SK-N-SH treated with all-trans-retinoic acid at 6 μM for 48 hours (cell line): ENCODE data around the gene MRTFA.
A peak's percentile ranks its signal among the peaks of the same experiment; 100 is the strongest.

Experiments used
- ATAC-seq: fragments of 200-7000 bp; cut with Tn5 transposase; 3 replicates; pipeline ENCODE4 v1.9.1; 2020; ENCODE audit warnings: mild to moderate bottlenecking, moderate library complexity
- BACH2 ChIP-seq: fragments of 250-450 bp; sonication (Bioruptor Pico); IDR thresholded peaks from 2 replicates; pipeline ENCODE4 v1.9.0; 2021; ENCODE audit warnings: mild to moderate bottlenecking, borderline replicate concordance
- CSDC2 ChIP-seq: fragments of 250-450 bp; sonication (Bioruptor Pico); IDR thresholded peaks from 2 replicates; pipeline ENCODE4 v1.5.0; 2020; ENCODE audit warnings: mild to moderate bottlenecking, moderate library complexity
- ESRRG ChIP-seq: fragments of 250-450 bp; sonication (Bioruptor Pico); IDR thresholded peaks from 2 replicates; pipeline ENCODE4 v1.6.1; 2021; ENCODE audit warnings: mild to moderate bottlenecking
- GLIS3 ChIP-seq: fragments of 250-450 bp; sonication (Bioruptor Pico); IDR thresholded peaks from 2 replicates; pipeline ENCODE4 v1.5.0; 2020; ENCODE audit warnings: mild to moderate bottlenecking, moderate library complexity
- ISL1 ChIP-seq: fragments of 250-450 bp; sonication (Bioruptor Pico); IDR thresholded peaks from 2 replicates; pipeline ENCODE4 v2.1.2; 2022; ENCODE audit warnings: mild to moderate bottlenecking, moderate library complexity
- OSR1 ChIP-seq: fragments of 250-450 bp; sonication (Bioruptor Pico); IDR thresholded peaks from 2 replicates; pipeline ENCODE4 v1.8.0; 2022; ENCODE audit warnings: moderate library complexity, mild to moderate bottlenecking, inconsistent platforms
- PPARA ChIP-seq: fragments of 250-450 bp; sonication (Bioruptor Pico); IDR thresholded peaks from 2 replicates; pipeline ENCODE4 v1.5.0; 2020; ENCODE audit warnings: mild to moderate bottlenecking, borderline replicate concordance
- RARB ChIP-seq: fragments of 250-450 bp; sonication (Bioruptor Pico); IDR thresholded peaks from 2 replicates; pipeline ENCODE4 v1.8.0; 2021; ENCODE audit warnings: mild to moderate bottlenecking, moderate library complexity
- SNAI2 ChIP-seq: fragments of 250-450 bp; sonication (Bioruptor Pico); IDR thresholded peaks from 2 replicates; pipeline ENCODE4 v1.5.0; 2020; ENCODE audit warnings: mild to moderate bottlenecking, moderate library complexity
- TCF4 ChIP-seq: fragments of 250-450 bp; sonication (Bioruptor Pico); IDR thresholded peaks from 2 replicates; pipeline ENCODE4 v1.8.0; 2021; ENCODE audit warnings: mild to moderate bottlenecking, moderate library complexity, borderline replicate concordance
- TOX ChIP-seq: fragments of 250-450 bp; sonication (Bioruptor Pico); IDR thresholded peaks from 2 replicates; pipeline ENCODE4 v1.8.0; 2021; ENCODE audit warnings: mild to moderate bottlenecking, moderate library complexity, borderline replicate concordance
- ZFP3 ChIP-seq: fragments of 250-450 bp; sonication (Bioruptor Pico); IDR thresholded peaks from 2 replicates; pipeline ENCODE4 v1.5.0; 2020; ENCODE audit warnings: mild to moderate bottlenecking, moderate library complexity
- ZFP30 ChIP-seq: fragments of 450-650 bp; formaldehyde crosslinking; IDR thresholded peaks from 2 replicates; pipeline ENCODE4 v1.5.0; 2022; ENCODE audit warnings: mild to moderate bottlenecking, moderate library complexity
- ZNF565 ChIP-seq: fragments of 450-650 bp; formaldehyde crosslinking; conservative IDR thresholded peaks from 2 replicates; pipeline ENCODE4 v1.5.0; 2020; ENCODE audit warnings: low read depth, mild to moderate bottlenecking, moderate library complexity
- ZNF70 ChIP-seq: fragments of 450-650 bp; formaldehyde crosslinking; IDR thresholded peaks from 2 replicates; pipeline ENCODE4 v1.5.0; 2020; ENCODE audit warnings: mild to moderate bottlenecking, moderate library complexity
- ZNF8 ChIP-seq: fragments of 450-650 bp; formaldehyde crosslinking; IDR thresholded peaks from 2 replicates; pipeline ENCODE4 v1.5.0; 2020; ENCODE audit warnings: mild to moderate bottlenecking, moderate library complexity
- TF ChIP-seq, protein P1 (sequence below): fragments of 250-450 bp; sonication (Bioruptor Pico); IDR thresholded peaks from 2 replicates; pipeline ENCODE4 v1.8.0; 2020; ENCODE audit warnings: mild to moderate bottlenecking, moderate library complexity, borderline replicate concordance
- TF ChIP-seq, protein P2 (sequence below): fragments of 250-450 bp; sonication (Bioruptor Pico); IDR thresholded peaks from 2 replicates; pipeline ENCODE4 v1.5.1; 2020; ENCODE audit warnings: low read depth, mild to moderate bottlenecking, moderate library complexity
- TF ChIP-seq, protein P3 (sequence below): fragments of 250-450 bp; sonication (Bioruptor Pico); IDR thresholded peaks from 2 replicates; pipeline ENCODE4 v1.5.1; 2021; ENCODE audit warnings: mild to moderate bottlenecking, moderate library complexity
- TF ChIP-seq, protein P4 (sequence below): fragments of 250-450 bp; sonication (Bioruptor Pico); IDR thresholded peaks from 2 replicates; pipeline ENCODE4 v1.8.0; 2021; ENCODE audit warnings: low read depth, mild to moderate bottlenecking, moderate library complexity, borderline replicate concordance
- TF ChIP-seq, protein P5 (sequence below): fragments of 250-450 bp; sonication (Bioruptor Pico); IDR thresholded peaks from 2 replicates; pipeline ENCODE4 v1.5.0; 2020; ENCODE audit warnings: mild to moderate bottlenecking, moderate library complexity

MRTFA gene

DNA sequence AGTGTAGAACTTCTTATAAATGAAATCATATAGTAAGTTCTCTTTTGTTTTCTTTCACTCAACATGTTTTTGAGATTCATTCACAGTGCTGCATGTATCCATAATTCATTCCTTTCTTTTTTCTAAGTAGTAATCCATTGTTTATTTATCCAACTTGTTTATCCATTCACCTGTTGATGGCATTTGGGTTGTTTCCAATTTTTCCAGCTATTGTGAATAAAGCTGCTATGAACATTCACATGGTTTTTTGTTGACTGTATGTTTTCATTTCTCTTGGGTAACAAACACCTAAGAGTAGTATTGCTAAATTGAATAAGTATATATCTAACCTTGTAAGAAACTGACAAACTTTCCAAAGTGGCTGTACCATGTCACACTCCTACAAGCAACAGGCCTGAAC is 23.5 kb downstream of the MRTFA start:
- ATAC-seq = no peak

DNA sequence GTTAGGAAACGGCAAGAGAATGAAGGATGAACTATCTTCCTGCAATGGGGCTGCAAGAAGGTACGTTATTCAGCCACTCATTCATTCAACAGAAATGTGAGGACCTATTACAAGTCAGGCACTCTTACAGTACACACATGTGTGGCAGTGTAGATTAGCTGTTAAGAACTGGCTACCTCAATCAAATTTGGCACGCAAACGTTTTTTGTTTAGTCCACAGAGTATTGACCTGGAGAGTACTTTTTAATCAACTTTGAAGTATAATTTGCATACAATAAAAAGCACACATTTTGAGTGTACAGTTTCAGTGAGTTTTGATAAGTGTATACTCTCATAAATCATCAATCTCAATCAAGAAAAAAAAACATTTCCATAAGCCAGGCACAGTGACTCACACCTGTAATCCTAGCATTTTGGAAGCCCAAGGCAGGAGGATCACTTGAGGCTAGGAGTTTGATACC is 24.2 kb downstream of the MRTFA start:
- ATAC-seq = no peak
- TF ChIP-seq TOX (no peak), ISL1 (no peak), ZNF8 (CRISPR knock-in tag) (no peak), SNAI2 (CRISPR knock-in tag) (no peak), PPARA (CRISPR knock-in tag) (no peak), CSDC2 (CRISPR knock-in tag) (no peak), BACH2 (no peak), ESRRG (CRISPR knock-in tag) (no peak), ZNF565 (no peak)
- TF ChIP-seq, protein P1, sequence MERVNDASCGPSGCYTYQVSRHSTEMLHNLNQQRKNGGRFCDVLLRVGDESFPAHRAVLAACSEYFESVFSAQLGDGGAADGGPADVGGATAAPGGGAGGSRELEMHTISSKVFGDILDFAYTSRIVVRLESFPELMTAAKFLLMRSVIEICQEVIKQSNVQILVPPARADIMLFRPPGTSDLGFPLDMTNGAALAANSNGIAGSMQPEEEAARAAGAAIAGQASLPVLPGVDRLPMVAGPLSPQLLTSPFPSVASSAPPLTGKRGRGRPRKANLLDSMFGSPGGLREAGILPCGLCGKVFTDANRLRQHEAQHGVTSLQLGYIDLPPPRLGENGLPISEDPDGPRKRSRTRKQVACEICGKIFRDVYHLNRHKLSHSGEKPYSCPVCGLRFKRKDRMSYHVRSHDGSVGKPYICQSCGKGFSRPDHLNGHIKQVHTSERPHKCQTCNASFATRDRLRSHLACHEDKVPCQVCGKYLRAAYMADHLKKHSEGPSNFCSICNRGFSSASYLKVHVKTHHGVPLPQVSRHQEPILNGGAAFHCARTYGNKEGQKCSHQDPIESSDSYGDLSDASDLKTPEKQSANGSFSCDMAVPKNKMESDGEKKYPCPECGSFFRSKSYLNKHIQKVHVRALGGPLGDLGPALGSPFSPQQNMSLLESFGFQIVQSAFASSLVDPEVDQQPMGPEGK (CRISPR knock-in tag) = no peak
- TF ChIP-seq, protein P2, sequence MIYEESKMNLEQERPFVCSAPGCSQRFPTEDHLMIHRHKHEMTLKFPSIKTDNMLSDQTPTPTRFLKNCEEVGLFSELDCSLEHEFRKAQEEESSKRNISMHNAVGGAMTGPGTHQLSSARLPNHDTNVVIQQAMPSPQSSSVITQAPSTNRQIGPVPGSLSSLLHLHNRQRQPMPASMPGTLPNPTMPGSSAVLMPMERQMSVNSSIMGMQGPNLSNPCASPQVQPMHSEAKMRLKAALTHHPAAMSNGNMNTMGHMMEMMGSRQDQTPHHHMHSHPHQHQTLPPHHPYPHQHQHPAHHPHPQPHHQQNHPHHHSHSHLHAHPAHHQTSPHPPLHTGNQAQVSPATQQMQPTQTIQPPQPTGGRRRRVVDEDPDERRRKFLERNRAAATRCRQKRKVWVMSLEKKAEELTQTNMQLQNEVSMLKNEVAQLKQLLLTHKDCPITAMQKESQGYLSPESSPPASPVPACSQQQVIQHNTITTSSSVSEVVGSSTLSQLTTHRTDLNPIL = no peak
- TF ChIP-seq, protein P3, sequence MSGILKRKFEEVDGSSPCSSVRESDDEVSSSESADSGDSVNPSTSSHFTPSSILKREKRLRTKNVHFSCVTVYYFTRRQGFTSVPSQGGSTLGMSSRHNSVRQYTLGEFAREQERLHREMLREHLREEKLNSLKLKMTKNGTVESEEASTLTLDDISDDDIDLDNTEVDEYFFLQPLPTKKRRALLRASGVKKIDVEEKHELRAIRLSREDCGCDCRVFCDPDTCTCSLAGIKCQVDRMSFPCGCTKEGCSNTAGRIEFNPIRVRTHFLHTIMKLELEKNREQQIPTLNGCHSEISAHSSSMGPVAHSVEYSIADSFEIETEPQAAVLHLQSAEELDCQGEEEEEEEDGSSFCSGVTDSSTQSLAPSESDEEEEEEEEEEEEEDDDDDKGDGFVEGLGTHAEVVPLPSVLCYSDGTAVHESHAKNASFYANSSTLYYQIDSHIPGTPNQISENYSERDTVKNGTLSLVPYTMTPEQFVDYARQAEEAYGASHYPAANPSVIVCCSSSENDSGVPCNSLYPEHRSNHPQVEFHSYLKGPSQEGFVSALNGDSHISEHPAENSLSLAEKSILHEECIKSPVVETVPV = no peak

More for the DNA sequence above, 23.5 kb downstream of the MRTFA start:
- no peak for TF ChIP-seq TCF4 (CRISPR knock-in tag)

DNA sequence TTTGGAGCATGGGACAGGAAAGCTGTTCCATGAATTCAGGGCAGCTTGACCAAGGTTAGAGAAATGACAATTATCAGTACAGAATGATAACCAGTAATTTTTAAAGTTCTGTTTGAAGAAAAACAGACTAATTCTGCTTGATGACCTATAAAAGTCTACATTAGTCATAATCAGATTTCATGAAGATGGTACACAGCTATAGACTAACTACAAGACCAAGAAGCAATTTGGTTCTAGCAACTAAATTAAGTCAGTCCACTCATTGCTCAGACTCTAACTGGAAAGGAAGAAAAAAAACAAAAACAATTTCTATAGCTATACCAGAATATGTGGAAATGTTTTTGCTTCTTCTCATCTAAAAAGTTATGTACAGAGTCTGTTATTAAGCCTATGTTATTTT is 24.9 kb downstream of the MRTFA start:
- TF ChIP-seq ZNF8 (CRISPR knock-in tag) (no peak), ISL1 (no peak), SNAI2 (CRISPR knock-in tag) (no peak), RARB (no peak), ZNF70 (CRISPR knock-in tag) (no peak), ZFP3 (no peak), TOX (no peak)
- TF ChIP-seq, protein P4, sequence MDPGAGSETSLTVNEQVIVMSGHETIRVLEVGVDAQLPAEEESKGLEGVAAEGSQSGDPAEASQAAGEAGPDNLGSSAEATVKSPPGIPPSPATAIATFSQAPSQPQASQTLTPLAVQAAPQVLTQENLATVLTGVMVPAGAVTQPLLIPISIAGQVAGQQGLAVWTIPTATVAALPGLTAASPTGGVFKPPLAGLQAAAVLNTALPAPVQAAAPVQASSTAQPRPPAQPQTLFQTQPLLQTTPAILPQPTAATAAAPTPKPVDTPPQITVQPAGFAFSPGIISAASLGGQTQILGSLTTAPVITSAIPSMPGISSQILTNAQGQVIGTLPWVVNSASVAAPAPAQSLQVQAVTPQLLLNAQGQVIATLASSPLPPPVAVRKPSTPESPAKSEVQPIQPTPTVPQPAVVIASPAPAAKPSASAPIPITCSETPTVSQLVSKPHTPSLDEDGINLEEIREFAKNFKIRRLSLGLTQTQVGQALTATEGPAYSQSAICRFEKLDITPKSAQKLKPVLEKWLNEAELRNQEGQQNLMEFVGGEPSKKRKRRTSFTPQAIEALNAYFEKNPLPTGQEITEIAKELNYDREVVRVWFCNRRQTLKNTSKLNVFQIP (CRISPR knock-in tag) = no peak
- TF ChIP-seq, all 23 proteins: peak for 0
- ATAC-seq = peak; percentile 45; the same call in 2 of the 3 replicates

DNA sequence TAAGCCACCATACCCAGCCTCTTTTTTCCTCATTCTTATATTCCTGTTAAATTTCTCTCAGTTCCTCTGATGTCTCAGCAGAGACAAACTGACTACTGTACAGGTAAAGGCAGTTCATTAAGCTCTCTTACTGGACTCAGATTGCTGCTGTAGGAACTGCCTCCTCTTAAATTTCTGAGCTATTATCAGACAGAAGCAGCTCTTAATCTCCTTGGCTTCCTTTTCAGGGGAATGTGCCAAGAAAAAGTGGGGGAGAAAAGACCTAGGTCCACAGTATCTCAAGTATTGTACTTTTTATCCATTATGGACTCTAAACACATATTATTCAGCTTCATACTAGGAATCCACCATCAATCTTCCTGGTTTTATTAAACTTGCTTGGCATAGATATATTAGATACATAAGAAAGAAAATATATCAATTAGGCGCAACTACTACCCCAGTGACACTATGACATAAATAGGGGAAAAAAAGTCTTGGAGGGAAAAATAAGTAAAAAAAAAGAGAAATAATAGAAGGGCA is 26.1 kb downstream of the MRTFA start:
- no peak for TF ChIP-seq TCF4 (CRISPR knock-in tag)
- no peak for ATAC-seq

DNA sequence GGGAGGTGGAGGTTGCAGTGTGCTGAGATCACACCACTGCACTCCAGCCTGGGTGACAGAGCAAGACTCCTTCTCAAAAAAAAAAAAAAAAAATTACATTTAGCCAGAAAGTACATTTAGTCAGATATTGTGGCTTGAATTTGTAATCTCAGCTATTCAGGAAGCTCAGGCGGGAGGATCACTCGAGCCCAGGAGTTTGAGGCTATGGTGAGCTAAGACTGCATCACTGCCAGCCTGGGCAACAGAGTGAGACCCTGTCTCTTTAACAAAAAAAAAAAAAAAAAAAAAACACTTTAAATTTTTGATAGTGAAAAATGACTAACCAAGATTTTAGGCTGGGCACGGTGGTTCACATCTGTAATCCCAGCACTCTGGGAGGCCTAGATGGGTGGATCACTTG is 27.3 kb downstream of the MRTFA start:
- ATAC-seq = no peak
- TF ChIP-seq ZNF8 (CRISPR knock-in tag) = no peak

DNA sequence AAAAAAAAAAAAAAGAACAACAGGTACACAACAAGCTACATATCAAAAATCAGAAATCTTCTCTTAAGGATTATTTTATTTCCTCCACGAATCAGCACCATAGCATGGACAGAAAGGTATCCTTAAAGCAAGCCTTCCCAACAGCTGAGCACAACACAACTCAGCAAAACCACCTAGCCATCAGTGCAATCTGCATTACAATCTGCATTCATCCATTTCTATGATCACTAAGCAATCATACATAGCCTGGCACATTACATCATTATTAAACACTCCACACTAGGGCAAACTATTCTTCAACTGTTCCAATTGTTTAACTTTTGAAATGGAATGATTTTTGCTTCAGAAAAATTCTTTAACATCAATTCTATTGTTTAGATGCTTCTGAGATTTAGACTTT is 29.0 kb downstream of the MRTFA start:
- ATAC-seq = no peak
- TF ChIP-seq ZNF565 (no peak), OSR1 (CRISPR knock-in tag) (no peak), RARB (no peak), GLIS3 (CRISPR knock-in tag) (no peak), ZFP30 (CRISPR knock-in tag) (no peak), ZNF70 (CRISPR knock-in tag) (no peak), TOX (no peak), TCF4 (CRISPR knock-in tag) (no peak), BACH2 (no peak), CSDC2 (CRISPR knock-in tag) (no peak), ZFP3 (no peak), SNAI2 (CRISPR knock-in tag) (no peak), ESRRG (CRISPR knock-in tag) (no peak), ISL1 (no peak)
- TF ChIP-seq, protein P5, sequence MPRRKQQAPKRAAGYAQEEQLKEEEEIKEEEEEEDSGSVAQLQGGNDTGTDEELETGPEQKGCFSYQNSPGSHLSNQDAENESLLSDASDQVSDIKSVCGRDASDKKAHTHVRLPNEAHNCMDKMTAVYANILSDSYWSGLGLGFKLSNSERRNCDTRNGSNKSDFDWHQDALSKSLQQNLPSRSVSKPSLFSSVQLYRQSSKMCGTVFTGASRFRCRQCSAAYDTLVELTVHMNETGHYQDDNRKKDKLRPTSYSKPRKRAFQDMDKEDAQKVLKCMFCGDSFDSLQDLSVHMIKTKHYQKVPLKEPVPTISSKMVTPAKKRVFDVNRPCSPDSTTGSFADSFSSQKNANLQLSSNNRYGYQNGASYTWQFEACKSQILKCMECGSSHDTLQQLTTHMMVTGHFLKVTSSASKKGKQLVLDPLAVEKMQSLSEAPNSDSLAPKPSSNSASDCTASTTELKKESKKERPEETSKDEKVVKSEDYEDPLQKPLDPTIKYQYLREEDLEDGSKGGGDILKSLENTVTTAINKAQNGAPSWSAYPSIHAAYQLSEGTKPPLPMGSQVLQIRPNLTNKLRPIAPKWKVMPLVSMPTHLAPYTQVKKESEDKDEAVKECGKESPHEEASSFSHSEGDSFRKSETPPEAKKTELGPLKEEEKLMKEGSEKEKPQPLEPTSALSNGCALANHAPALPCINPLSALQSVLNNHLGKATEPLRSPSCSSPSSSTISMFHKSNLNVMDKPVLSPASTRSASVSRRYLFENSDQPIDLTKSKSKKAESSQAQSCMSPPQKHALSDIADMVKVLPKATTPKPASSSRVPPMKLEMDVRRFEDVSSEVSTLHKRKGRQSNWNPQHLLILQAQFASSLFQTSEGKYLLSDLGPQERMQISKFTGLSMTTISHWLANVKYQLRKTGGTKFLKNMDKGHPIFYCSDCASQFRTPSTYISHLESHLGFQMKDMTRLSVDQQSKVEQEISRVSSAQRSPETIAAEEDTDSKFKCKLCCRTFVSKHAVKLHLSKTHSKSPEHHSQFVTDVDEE (CRISPR knock-in tag) = no peak
- TF ChIP-seq, protein P2 = no peak
